Epidermal melanocyte (primary cell): Measurements from ENCODE around the gene PCSK6.
"Not testable (repeated sequence)": the region's sequence is repeated elsewhere in the genome, so short reads cannot be mapped to it uniquely, and the experiment has no call there.

Source experiments
- DNase-seq: peaks from one replicate; pipeline ENCODE4 v3.0.0; 2011; ENCODE audit warnings: low spot score; ENCODE audit not compliant: insufficient read length

The PCSK6 gene

GRCh38 chr15:101379647-101380046, 109.9 kb downstream of the PCSK6 start:
- no peak for DNase-seq

GRCh38 chr15:101378879-101379278, 110.6 kb downstream of the PCSK6 start:
- DNase-seq = no peak

GRCh38 chr15:101378171-101378755, 111.2 kb downstream of the PCSK6 start:
- no peak for DNase-seq

GRCh38 chr15:101376615-101377395, 112.7 kb downstream of the PCSK6 start:
- no peak for DNase-seq

GRCh38 chr15:101375006-101375405, 114.5 kb downstream of the PCSK6 start:
- not testable (repeated sequence) for DNase-seq

- no peak for DNase-seq
These were observed 115.2 kb downstream of the PCSK6 start for GRCh38 chr15:101374326-101374725.

- DNase-seq = no peak
These were observed 115.9 kb downstream of the PCSK6 start for GRCh38 chr15:101373577-101373976.

GRCh38 chr15:101372960-101373525, 116.5 kb downstream of the PCSK6 start:
- no peak for DNase-seq

GRCh38 chr15:101372149-101372577, 117.3 kb downstream of the PCSK6 start:
- DNase-seq = no peak

- DNase-seq = no peak
These were observed 118.0 kb downstream of the PCSK6 start for GRCh38 chr15:101371519-101371918.

- DNase-seq = no peak
These were observed 118.4 kb downstream of the PCSK6 start for GRCh38 chr15:101371081-101371480.

GRCh38 chr15:101370330-101371024, 119.0 kb downstream of the PCSK6 start:
- DNase-seq = no peak

GRCh38 chr15:101369676-101370075, 119.8 kb downstream of the PCSK6 start:
- DNase-seq = no peak

GRCh38 chr15:101368861-101369642, 120.5 kb downstream of the PCSK6 start:
- DNase-seq = no peak

GRCh38 chr15:101368086-101368780, 121.3 kb downstream of the PCSK6 start:
- no peak for DNase-seq

GRCh38 chr15:101366853-101367252, 122.7 kb downstream of the PCSK6 start:
- no peak for DNase-seq

GRCh38 chr15:101362986-101363566, 126.4 kb downstream of the PCSK6 start:
- no peak for DNase-seq

- no peak for DNase-seq
These were observed 127.1 kb downstream of the PCSK6 start for GRCh38 chr15:101362359-101362758.

- no peak for DNase-seq
These were observed 128.1 kb downstream of the PCSK6 start for GRCh38 chr15:101361418-101361817.

- DNase-seq = no peak
These were observed 130.1 kb downstream of the PCSK6 start for GRCh38 chr15:101359365-101359947.
